WTC11 (cell line): Measurements from ENCODE around the gene SYNCRIP. TPM values are rescaled to one million over a fixed set of nuclear protein-coding genes. Genes with fewer than 3 reads are reported as not detected.

Source experiments
- ATAC-seq: fragments of 200-7000 bp; cut with Tn5 transposase; 2 replicates; pipeline ENCODE4 v1.10.0; 2021; ENCODE audit warnings: mild to moderate bottlenecking, moderate library complexity
- CTCF ChIA-PET: fragments of 300-600 bp; sonication (Branson Sonifier 250); formaldehyde crosslinking; loops from one replicate; lab custom pipeline; 2021; ENCODE audit warnings: antibody characterized with exemption; lab: Charles Lee
- POLR2A ChIA-PET: fragments of 350-600 bp; sonication (Branson Sonifier 250); formaldehyde crosslinking; loops from one replicate; lab custom pipeline; 2021; ENCODE audit warnings: antibody characterized with exemption; lab: Charles Lee
- DNase-seq: peaks from one replicate; pipeline ENCODE4 v3.0.0; 2021; ENCODE audit warnings: low spot score
- H3K27ac Mint-ChIP-seq: 2 replicates; pipeline ENCODE4 v1.8.0; 2021; ENCODE audit warnings: mixed read lengths
- H3K27me3 Mint-ChIP-seq: 2 replicates; pipeline ENCODE4 v1.8.0; 2021; ENCODE audit warnings: low read depth, mild to moderate bottlenecking, moderate library complexity, mixed read lengths
- H3K36me3 Mint-ChIP-seq: 2 replicates; pipeline ENCODE4 v1.8.0; 2021; ENCODE audit warnings: mixed read lengths
- H3K4me1 Mint-ChIP-seq: 2 replicates; pipeline ENCODE4 v1.8.0; 2022; ENCODE audit warnings: mixed read lengths
- H3K4me3 Mint-ChIP-seq: 2 replicates; pipeline ENCODE4 v1.8.0; 2021; ENCODE audit warnings: mild to moderate bottlenecking, moderate library complexity, mixed read lengths
- H3K9me3 Mint-ChIP-seq: 2 replicates; pipeline ENCODE4 v1.8.0; 2021; ENCODE audit warnings: mixed read lengths
- ATF2 ChIP-seq: sonication (generic); formaldehyde crosslinking; IDR thresholded peaks from 2 replicates; pipeline ENCODE4 v1.8.1; 2022; ENCODE audit warnings: low read depth, missing genetic modification reagents, borderline replicate concordance
- EMX1 ChIP-seq: fragments of 250-450 bp; sonication (Bioruptor Pico); IDR thresholded peaks from 2 replicates; pipeline ENCODE4 v1.8.0; 2021; ENCODE audit warnings: mild to moderate bottlenecking
- ERG ChIP-seq: fragments of 250-450 bp; sonication (Bioruptor Pico); IDR thresholded peaks from 2 replicates; pipeline ENCODE4 v1.8.0; 2021; ENCODE audit warnings: mild to moderate bottlenecking
- FOXK1 ChIP-seq: sonication (generic); formaldehyde crosslinking; IDR thresholded peaks from 2 replicates; pipeline ENCODE4 v1.8.0; 2022; ENCODE audit warnings: mild to moderate bottlenecking, moderate library complexity, missing genetic modification reagents
- FOXP1 ChIP-seq: sonication (generic); formaldehyde crosslinking; IDR thresholded peaks from 2 replicates; pipeline ENCODE4 v1.8.0; 2022; ENCODE audit warnings: missing genetic modification reagents, mild to moderate bottlenecking, moderate library complexity, borderline replicate concordance
- GTF2I ChIP-seq: fragments of 250-450 bp; sonication (Bioruptor Pico); conservative IDR thresholded peaks from 2 replicates; pipeline ENCODE4 v1.4.0; 2021; ENCODE audit warnings: mild to moderate bottlenecking
- NFATC4 ChIP-seq: fragments of 250-450 bp; sonication (Bioruptor Pico); IDR thresholded peaks from 2 replicates; pipeline ENCODE4 v1.9.0; 2021; ENCODE audit warnings: mild to moderate bottlenecking
- NFE2L1 ChIP-seq: sonication (generic); formaldehyde crosslinking; IDR thresholded peaks from 2 replicates; pipeline ENCODE4 v1.8.1; 2023; ENCODE audit warnings: missing genetic modification reagents
- NR2C2 ChIP-seq: sonication (generic); formaldehyde crosslinking; IDR thresholded peaks from 2 replicates; pipeline ENCODE4 v1.8.0; 2022; ENCODE audit warnings: mild to moderate bottlenecking, missing genetic modification reagents
- NR3C1 ChIP-seq: sonication (generic); formaldehyde crosslinking; conservative IDR thresholded peaks from 2 replicates; pipeline ENCODE4 v1.8.1; 2023; ENCODE audit warnings: low read depth, mild to moderate bottlenecking, missing genetic modification reagents
- SMAD3 ChIP-seq: sonication (generic); formaldehyde crosslinking; IDR thresholded peaks from 2 replicates; pipeline ENCODE4 v1.8.0; 2022; ENCODE audit warnings: missing genetic modification reagents, mild to moderate bottlenecking, borderline replicate concordance
- SP1 ChIP-seq: sonication (generic); formaldehyde crosslinking; conservative IDR thresholded peaks from 2 replicates; pipeline ENCODE4 v1.8.1; 2022; ENCODE audit warnings: missing genetic modification reagents
- TP53 ChIP-seq: sonication (generic); formaldehyde crosslinking; IDR thresholded peaks from 2 replicates; pipeline ENCODE4 v1.8.1; 2023; ENCODE audit warnings: mild to moderate bottlenecking, missing genetic modification reagents
- ZNF263 ChIP-seq: sonication (generic); formaldehyde crosslinking; IDR thresholded peaks from 2 replicates; pipeline ENCODE4 v1.8.1; 2022; ENCODE audit warnings: low read depth, mild to moderate bottlenecking, moderate library complexity, missing genetic modification reagents
- ZNF416 ChIP-seq: fragments of 250-450 bp; sonication (Bioruptor Pico); IDR thresholded peaks from 2 replicates; pipeline ENCODE4 v1.9.0; 2021; ENCODE audit warnings: mild to moderate bottlenecking, inconsistent platforms
- ZNF425 ChIP-seq: fragments of 250-450 bp; sonication (Bioruptor Pico); conservative IDR thresholded peaks from 2 replicates; pipeline ENCODE4 v1.9.0; 2021; ENCODE audit warnings: mild to moderate bottlenecking
- ZNF532 ChIP-seq: fragments of 250-450 bp; sonication (Bioruptor Pico); IDR thresholded peaks from 2 replicates; pipeline ENCODE4 v1.9.0; 2021; ENCODE audit warnings: mild to moderate bottlenecking, borderline replicate concordance
- total RNA-seq: library from RNA; stranded (reverse); gene quantifications from 3 replicates; pipeline ENCODE4 v1.2.3, GENCODE V29; 2021
- TF ChIP-seq, protein P1 (sequence below): fragments of 250-450 bp; sonication (Bioruptor Pico); IDR thresholded peaks from 2 replicates; pipeline ENCODE4 v1.9.0; 2021; ENCODE audit warnings: mild to moderate bottlenecking

The SYNCRIP gene
- total RNA-seq, 1 experiment from 2014 or later, result 150 TPM

GRCh38 chr6:85614780-85615179 lies 27.9 kb downstream of the SYNCRIP start (continued):
- TF ChIP-seq SMAD3 (no peak), SP1 (CRISPR knock-in tag) (no peak), FOXP1 (no peak), NR2C2 (CRISPR knock-in tag) (no peak), FOXK1 (CRISPR knock-in tag) (no peak), GTF2I (CRISPR knock-in tag) (no peak), ZNF532 (CRISPR knock-in tag) (no peak), NFATC4 (no peak), NFE2L1 (CRISPR knock-in tag) (no peak), TP53 (no peak)
- TF ChIP-seq, all 79 proteins: peak for 0

GRCh38 chr6:85612690-85613474 lies 29.8 kb downstream of the SYNCRIP start:
- no peak overlapping the region for H3K4me3 Mint-ChIP-seq
- H3K27ac Mint-ChIP-seq, result no peak overlapping the region
- no peaks in the 10 kb centered on the region for H3K27me3 Mint-ChIP-seq
- no peak for TF ChIP-seq ZNF416 (CRISPR knock-in tag)
- TF ChIP-seq ERG, result peak; percentile 9; the same call in 1 of the 2 replicates
- TF ChIP-seq ZNF425 (CRISPR knock-in tag), result 0 out of 2 replicates have a peak, but pooled peaks have one; percentile 2
- TF ChIP-seq EMX1 (CRISPR knock-in tag), result peak; percentile 60; the same call in 1 of the 2 replicates
- 0 out of 2 replicates have a peak, but pooled peaks cover 4% of the 10 kb centered on the region for H3K4me1 Mint-ChIP-seq
- ChIA-PET CTCF (no interaction called here), POLR2A (no interaction called here)
- DNase-seq (no peak), ATAC-seq (no peak)
- H3K9me3 Mint-ChIP-seq, result no peaks in the 10 kb centered on the region
- H3K36me3 Mint-ChIP-seq, result peaks cover 59% of the 10 kb centered on the region

GRCh38 chr6:85610182-85610895 lies 32.3 kb downstream of the SYNCRIP start:
- no peak for ATAC-seq
- TF ChIP-seq ATF2 (CRISPR knock-in tag), result no peak
- TF ChIP-seq NR3C1 (CRISPR knock-in tag), result no peak
- TF ChIP-seq ZNF263 (CRISPR knock-in tag), result no peak
- TF ChIP-seq, protein P1, sequence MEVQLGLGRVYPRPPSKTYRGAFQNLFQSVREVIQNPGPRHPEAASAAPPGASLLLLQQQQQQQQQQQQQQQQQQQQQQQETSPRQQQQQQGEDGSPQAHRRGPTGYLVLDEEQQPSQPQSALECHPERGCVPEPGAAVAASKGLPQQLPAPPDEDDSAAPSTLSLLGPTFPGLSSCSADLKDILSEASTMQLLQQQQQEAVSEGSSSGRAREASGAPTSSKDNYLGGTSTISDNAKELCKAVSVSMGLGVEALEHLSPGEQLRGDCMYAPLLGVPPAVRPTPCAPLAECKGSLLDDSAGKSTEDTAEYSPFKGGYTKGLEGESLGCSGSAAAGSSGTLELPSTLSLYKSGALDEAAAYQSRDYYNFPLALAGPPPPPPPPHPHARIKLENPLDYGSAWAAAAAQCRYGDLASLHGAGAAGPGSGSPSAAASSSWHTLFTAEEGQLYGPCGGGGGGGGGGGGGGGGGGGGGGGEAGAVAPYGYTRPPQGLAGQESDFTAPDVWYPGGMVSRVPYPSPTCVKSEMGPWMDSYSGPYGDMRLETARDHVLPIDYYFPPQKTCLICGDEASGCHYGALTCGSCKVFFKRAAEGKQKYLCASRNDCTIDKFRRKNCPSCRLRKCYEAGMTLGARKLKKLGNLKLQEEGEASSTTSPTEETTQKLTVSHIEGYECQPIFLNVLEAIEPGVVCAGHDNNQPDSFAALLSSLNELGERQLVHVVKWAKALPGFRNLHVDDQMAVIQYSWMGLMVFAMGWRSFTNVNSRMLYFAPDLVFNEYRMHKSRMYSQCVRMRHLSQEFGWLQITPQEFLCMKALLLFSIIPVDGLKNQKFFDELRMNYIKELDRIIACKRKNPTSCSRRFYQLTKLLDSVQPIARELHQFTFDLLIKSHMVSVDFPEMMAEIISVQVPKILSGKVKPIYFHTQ (CRISPR knock-in tag), result peak; percentile 80; the same call in 1 of the 2 replicates

More at GRCh38 chr6:85610182-85610895, 32.3 kb downstream of the SYNCRIP start:
- H3K27me3 Mint-ChIP-seq, result no peaks in the 10 kb centered on the region
- peaks cover 14% of the 10 kb centered on the region for H3K4me1 Mint-ChIP-seq
- peaks cover 37% of the 10 kb centered on the region for H3K36me3 Mint-ChIP-seq
- no peak for DNase-seq
- no peak overlapping the region for H3K27ac Mint-ChIP-seq
- ChIA-PET POLR2A (no interaction called here), CTCF (no interaction called here)
- no peaks in the 10 kb centered on the region for H3K9me3 Mint-ChIP-seq
- H3K4me3 Mint-ChIP-seq, result no peak overlapping the region
